Measurements from ENCODE around the gene ANGPT4.
"Not testable (repeated sequence)": the region's sequence is repeated elsewhere in the genome, so short reads cannot be mapped to it uniquely, and the experiment has no call there.

Gene ANGPT4

GRCh38 chr20:896501-897025 lies 19.6 kb downstream of the ANGPT4 start:
- no peak for TF ChIP-seq CTCF (IDR thresholded peaks at IDR 0.05; ENCODE audit: insufficient read depth, low read depth, low read length, missing control alignments)
- H3K4me3 ChIP-seq (ENCODE audit: low read length), result no peak overlapping the region
- no peak for DNase-seq (ENCODE audit: low read depth)

DNA sequence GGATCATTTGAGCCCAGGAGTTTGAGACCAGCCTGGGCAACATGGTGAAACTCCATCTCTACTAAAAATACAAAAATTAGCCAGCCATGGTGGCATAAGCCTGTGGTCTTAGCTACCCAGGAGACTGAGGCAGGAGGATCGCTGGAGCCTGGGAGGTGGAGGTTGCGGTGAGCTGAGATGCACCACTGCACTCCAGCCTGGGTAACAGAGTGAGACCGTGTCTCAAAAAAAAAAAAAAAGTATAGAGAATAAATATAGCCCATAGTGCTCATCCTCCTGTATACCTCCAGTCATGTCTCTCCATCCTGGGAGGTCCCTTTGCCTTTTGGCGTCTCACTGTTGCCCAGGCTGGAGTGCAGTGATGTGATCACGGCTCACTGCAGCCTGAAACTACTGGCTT lies 23.8 kb downstream of the ANGPT4 start:
- DNase-seq (ENCODE audit: low read depth); H3K4me3 ChIP-seq (ENCODE audit: low read length): not testable (repeated sequence)

GRCh38 chr20:891706-892080 lies 24.4 kb downstream of the ANGPT4 start:
- H3K4me3 ChIP-seq (ENCODE audit: low read length), result no peak overlapping the region
- TF ChIP-seq CTCF (IDR thresholded peaks at IDR 0.05; ENCODE audit: insufficient read depth, low read depth, low read length, missing control alignments), result no peak
- no peak for DNase-seq (ENCODE audit: low read depth)

GRCh38 chr20:891058-891705 lies 25.0 kb downstream of the ANGPT4 start:
- no peak for TF ChIP-seq CTCF (IDR thresholded peaks at IDR 0.05; ENCODE audit: insufficient read depth, low read depth, low read length, missing control alignments)
- no peak overlapping the region for H3K4me3 ChIP-seq (ENCODE audit: low read length)
- DNase-seq (ENCODE audit: low read depth), result no peak

DNA sequence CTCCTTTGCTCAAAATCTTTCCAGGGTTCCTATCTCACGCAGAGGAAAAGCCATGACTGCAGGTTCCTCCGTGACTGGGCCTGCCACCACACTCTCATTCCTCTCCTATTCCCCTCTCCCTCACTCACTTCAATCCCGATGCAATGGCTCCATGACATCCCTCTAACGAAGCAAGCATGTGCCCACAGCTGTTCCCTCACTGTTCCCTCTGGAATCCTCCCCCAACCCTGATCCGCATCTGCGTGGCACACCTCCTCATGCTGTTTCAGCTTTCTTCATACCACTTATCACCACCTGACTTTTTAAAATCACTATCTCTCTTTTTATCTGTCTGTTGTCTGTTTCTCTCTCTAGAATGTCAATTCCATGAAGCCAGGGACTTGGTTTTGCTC lies 25.5 kb downstream of the ANGPT4 start:
- H3K4me3 ChIP-seq (ENCODE audit: low read length), result no peak overlapping the region
- no peak for TF ChIP-seq CTCF (IDR thresholded peaks at IDR 0.05; ENCODE audit: insufficient read depth, low read depth, low read length, missing control alignments)
- DNase-seq (ENCODE audit: low read depth), result no peak

DNA sequence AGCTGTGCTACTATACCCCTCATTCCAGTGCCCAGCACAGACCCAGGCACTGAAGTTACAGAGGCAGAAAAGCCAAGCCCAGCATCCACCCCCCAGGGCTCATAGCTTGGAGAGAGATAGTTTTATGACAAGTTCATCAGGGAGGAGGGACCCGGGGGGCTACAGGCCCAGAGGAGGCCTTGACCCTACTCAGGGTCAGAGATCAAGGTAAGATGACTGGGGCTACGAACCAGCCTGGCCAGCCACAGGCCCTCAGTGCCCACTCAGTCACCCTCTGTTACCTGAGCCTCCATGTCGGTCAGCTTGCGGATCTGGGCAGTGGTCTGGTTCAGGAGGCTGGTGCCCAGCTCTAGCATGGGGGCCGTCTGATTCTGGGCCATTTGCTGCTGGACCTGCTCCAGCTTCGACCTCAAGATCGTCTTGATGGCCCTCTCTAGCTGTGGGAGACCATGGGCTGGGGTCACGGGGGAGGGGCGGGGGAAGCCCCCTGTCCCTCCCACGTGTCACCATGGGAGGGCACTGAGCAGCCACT lies 26.1 kb downstream of the ANGPT4 start:
- H3K4me3 ChIP-seq (ENCODE audit: low read length), result no peak overlapping the region
- no peak for DNase-seq (ENCODE audit: low read depth)
- TF ChIP-seq CTCF (IDR thresholded peaks at IDR 0.05; ENCODE audit: insufficient read depth, low read depth, low read length, missing control alignments), result no peak

GRCh38 chr20:889106-889505 lies 27.0 kb downstream of the ANGPT4 start:
- no peak for TF ChIP-seq CTCF (IDR thresholded peaks at IDR 0.05; ENCODE audit: insufficient read depth, low read depth, low read length, missing control alignments)

More at GRCh38 chr20:889106-889505, 27.0 kb downstream of the ANGPT4 start:
- no peak overlapping the region for H3K4me3 ChIP-seq (ENCODE audit: low read length)
- DNase-seq (ENCODE audit: low read depth), result no peak

All from epithelial cell of esophagus (primary cell).